Stimulated activated CD4-positive, alpha-beta T cell treated with anti-CD3 and anti-CD28 coated beads, Interleukin-2, amount 100 ng/mL, for 4 hours (primary cell): ENCODE measurements around the gene ATP2B1.

ENCODE experiments used
- DNase-seq: peaks from one replicate; pipeline ENCODE4 v3.0.0-alpha.2; 2020; ENCODE audit warnings: low read depth

Gene ATP2B1

DNA sequence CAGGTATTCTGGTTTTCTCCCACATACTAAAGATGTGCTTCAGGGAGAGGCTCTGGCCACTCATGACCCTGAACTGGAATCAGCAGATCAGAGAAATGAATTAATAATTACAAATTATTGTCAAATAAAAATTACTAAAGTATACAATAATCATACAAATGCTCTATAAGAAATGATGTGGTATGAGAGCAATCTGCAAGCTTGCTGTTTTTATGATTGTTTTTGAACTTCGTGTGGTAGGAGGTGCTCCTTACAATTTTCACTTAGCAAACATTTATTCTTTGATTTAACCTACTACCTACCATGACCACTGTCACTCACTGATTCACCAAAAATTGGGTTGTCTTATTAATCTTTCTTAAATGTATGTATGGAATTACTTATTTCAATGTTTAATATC is 16.2 kb downstream of the ATP2B1 start:
- no peak for DNase-seq

- no peak for DNase-seq
Observed at GRCh38 chr12:89691659-89692058, 17.0 kb downstream of the ATP2B1 start.

GRCh38 chr12:89690925-89691324 is 17.7 kb downstream of the ATP2B1 start:
- no peak for DNase-seq

DNA sequence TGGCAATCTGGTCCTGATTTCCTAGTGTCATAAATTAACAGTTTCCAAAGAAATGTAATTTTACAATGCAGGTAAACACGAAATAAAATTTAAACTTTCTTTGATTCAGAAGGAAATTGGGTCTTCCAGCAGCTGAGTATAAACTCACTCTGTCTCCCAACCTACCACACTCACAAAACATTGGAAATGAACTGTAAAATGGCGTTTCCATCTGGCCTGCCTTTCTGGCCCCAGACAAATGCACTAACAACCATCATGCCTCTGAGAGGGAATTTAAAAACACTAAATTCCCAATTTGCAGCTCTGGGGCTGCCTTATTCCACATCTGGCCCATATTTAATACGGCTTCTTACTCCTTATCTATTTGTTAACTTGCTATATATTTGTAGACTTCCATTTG is 19.3 kb downstream of the ATP2B1 start:
- no peak for DNase-seq

GRCh38 chr12:89686311-89686710 is 22.3 kb downstream of the ATP2B1 start:
- DNase-seq = no peak

DNA sequence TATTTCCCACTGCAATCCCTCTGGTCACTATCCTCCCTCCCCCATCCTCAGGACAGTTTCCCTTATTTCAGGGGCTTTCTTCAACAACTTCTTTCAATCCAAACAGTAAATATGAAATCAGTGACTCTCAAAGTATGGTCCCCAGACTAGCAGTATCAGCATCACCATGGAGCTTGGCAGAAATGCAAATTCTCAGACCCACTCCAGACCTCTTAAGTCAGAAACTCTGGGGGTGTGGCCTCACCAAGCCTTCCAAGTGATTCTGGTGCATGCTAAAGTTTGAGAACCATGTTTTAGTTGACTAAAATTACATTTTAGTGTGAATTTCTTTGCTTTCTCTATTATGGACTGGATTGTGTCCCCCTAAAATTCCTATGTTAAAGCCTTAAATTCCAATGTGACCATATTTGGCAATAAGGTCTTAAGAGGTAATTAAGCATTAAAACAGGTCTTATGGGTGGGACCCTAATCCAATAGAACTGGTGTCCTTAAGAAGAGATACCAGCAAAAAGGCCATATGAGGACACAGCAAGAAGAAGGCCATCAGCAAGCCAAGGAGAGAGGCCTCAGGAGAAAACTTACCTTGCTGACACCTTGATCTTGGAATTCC is 23.2 kb downstream of the ATP2B1 start:
- DNase-seq = no peak

DNA sequence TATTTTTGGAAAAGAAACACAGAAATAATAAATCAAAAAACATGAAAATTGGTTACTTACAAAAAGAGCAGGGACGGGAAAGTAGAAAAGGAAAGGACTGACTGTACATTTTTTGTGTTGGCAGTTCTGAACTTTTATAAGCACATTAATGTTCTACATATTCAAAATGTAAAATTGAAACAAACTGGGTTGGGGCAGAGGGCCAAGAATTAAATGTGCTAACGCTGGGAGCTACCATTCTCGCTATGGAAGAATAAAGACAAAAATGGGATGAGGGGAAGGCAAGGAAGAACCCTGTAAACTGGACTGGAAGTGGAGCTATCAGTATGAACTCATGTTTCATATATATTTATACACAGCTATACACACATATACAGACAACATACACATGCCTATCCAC is 24.5 kb downstream of the ATP2B1 start:
- no peak for DNase-seq

DNA sequence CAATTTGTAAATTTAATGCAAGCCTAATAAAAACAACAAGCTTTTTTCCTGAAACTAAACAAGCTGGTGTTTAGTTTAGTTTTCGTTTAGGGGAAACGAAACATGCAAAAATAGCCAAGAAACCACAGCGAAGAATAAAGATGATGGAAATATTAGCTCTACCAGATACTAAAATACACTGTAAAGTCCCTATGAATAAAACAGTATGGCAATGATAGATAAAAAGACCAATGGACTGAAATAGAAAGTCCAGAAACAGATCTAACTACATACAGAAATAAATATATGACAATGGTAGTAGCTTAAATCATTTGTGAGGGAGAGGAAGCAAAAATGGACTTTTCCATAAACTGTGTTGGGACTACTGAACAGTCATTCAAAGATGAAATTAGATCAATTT is 26.4 kb downstream of the ATP2B1 start:
- no peak for DNase-seq

GRCh38 chr12:89680409-89680808 is 28.2 kb downstream of the ATP2B1 start:
- DNase-seq = no peak

DNA sequence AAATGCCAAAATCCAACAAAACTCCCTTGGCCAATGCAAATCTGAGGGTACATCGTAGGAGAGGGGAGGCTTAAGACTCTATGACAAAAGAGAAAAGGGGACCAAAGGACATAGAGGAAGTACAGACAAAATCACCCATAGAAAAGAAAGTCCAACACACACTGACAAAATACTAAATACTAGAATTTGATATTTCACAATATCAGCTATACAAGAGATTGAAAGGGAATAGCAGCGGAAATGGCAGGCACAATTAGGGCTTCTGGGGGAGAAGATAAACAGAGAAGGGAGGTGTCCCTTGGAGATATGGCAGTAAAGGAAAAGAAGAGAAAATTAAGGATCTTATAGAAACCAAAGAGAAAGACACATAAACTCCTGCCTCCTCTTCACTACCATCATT is 29.0 kb downstream of the ATP2B1 start:
- no peak for DNase-seq

- no peak for DNase-seq
Observed at GRCh38 chr12:89678225-89678624, 30.4 kb downstream of the ATP2B1 start.

- no peak for DNase-seq
Observed at GRCh38 chr12:89676930-89677329, 31.7 kb downstream of the ATP2B1 start.

GRCh38 chr12:89674326-89674942 is 34.2 kb downstream of the ATP2B1 start:
- no peak for DNase-seq

GRCh38 chr12:89673603-89674002 is 35.0 kb downstream of the ATP2B1 start:
- no peak for DNase-seq

DNA sequence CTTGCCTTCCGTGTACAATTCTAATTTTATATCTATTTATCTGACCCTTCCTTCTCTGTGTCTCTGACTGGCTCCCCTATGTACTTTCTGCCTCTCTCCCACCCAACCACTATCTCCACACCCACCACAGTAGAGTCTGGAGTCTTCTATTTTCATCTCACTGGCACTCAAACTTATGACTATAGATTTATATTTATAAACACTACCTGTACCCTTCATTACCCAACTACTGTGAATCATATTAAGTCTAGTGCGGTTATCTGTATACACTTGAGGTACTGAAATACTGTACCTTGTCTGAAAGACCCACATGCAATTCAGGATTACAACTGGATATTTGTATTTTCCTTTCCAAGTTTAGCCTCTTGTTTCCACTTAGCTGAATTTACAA is 36.1 kb downstream of the ATP2B1 start:
- no peak for DNase-seq

DNA sequence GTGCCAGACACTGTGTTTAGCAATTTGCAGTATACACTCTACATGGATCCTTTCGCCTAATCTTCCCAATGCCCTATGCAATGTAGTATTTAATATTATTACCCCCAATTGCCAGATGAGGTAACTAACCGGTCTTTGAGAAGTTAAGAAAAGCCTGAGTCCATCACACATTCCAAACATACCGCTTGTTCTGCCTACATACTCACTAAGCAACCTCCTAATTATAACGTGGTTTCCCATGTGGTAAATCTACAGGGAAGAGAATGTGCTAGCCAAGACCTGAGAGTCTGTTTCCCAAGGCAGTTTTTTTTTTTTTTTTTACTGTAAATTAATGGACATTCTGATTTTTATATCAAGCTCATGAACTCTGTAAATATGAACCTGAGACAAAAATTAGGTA is 37.2 kb downstream of the ATP2B1 start:
- DNase-seq = no peak

DNA sequence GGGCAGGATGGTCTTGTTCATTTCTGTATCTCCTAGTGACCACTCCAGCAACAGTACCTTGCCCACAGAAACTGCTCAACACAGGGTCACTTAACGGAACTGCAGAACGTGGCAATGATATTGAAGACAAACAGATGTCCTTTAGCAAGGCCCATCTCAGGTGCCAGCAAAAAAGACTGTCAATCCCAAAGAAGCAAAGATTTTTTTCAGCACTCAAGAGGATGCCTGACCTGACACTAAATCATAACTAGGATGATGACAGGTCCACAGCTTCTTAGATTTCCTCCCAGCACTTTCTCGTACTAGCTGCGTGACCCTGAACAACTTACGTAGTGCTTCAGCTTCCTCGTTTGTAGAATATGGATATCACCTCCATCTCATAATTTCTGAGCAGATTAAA is 39.4 kb downstream of the ATP2B1 start:
- DNase-seq = no peak

DNA sequence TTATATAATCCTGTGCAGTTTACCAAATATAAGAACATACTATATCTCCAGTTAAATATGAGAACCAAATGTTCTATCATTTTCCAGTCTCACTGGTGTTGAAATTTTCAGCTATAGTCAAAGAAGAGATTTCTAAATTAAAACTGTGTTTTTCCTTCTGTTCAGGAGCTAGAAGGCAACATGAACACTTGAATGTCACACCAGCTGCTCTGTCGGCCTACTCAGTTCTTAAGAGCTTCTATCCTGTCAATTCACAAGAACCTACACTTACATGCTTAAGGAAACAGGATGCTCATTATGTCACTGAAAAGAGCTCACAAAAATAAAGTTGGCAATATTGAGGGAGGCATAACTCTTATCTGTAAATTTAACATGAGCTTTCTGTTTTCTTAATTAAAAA is 43.1 kb downstream of the ATP2B1 start:
- DNase-seq = no peak

- DNase-seq = no peak
Observed at GRCh38 chr12:89664441-89664840, 44.2 kb downstream of the ATP2B1 start.

DNA sequence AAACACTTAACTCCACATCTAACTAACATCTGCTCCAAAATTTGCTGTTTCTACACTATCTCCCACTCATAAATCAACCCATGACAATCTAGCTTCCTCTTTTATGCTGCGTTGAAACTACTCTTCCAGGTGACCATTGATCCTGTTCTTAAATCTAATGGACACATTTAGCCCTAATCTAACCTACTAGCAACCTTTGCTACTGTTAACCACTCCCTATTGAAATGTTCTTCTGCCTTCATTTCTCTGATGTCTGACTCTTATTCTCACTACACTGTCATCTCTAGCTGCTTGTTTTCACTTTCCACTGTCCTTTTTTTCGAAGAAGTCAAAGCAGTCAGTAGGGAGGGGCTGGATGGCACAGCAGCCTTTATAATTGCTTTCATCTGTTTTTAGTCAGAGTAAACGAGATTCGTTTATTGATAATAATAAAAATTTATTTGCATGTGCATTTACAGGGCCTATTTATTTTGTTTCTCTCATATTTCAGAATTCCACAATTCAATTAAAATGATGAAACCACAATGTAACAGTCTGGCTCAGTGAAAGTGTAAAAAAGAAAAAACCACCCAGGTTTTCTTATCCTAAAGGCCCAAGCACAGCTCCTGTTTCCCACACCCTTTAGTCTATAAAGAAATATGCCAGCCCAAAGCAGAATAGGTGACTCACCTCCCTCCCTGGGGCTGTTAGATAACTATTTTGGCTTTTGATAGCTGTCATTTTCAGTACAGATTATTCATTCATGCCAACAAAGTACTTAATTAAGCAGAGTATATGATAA is 44.9 kb downstream of the ATP2B1 start:
- peak; percentile 15 for DNase-seq

DNA sequence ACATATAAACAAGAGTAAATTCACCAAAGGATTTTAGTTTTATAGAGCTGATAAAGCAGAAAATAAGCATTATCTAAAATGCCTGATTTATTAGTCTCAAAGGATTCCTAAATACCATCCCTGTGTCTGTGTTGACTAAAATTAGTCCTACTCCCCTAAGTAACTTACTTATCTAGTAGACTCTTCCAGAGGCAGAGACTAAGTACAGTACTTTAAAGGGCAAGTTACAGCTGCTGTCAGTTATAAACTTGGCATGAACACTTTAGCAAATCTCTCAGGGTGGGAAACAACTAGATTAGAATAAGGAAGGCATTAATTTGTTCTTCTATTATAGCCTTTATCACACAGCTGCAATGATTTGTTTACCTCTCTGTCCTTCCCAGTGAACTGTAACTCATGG is 46.0 kb downstream of the ATP2B1 start:
- DNase-seq = no peak

DNA sequence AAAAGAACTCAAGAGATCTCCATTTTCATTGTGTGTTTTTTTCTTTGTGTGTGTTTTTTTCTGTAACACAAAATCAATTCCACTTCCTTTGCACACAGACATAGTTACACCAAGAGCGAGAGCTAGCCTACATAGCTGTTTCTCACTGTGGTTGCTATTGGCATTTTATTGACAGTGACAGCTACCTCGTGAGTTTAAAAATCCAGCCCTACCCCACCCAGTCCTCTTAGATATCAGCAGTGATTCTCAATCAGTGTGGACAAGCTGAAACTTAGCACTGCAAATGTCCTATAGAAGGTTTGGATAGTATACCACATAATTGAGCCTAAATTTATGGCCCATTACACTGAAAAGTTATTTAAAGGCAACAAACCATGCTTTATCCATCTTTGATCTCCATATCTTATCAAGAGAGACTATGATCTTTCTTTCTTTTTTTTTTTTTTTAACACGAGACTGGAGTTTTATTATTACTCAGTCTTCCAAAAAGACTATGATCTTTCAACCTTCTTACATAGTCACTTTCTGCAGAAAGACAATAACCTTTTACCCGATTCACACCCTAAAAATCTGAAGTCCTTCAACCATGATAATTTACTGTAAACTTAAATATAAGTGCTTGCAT is 46.8 kb downstream of the ATP2B1 start:
- no peak for DNase-seq

- DNase-seq = no peak
Observed at GRCh38 chr12:89657739-89658138, 50.9 kb downstream of the ATP2B1 start.
